ENCODE results near the gene REV3L.
A peak's percentile ranks its signal among the peaks of the same experiment; 100 is the strongest.
"Not testable (repeated sequence)": the region's sequence is repeated elsewhere in the genome, so short reads cannot be mapped to it uniquely, and the experiment has no call there.

REV3L gene

GRCh38 chr6:111478064-111478476 lies 4.9 kb downstream of the REV3L start:
- no peak overlapping the region for H2BK5ac ChIP-seq (ENCODE audit: low read length)
- H2BK120ac ChIP-seq (ENCODE audit: low read depth, low read length), result no peak overlapping the region
- no peak overlapping the region for H3K23ac ChIP-seq (ENCODE audit: low read length)
- H3K4me2 ChIP-seq (ENCODE audit: low read length), result no peak overlapping the region
- no peak overlapping the region for H4K8ac ChIP-seq (ENCODE audit: low read depth, low read length)
- peaks cover 12% of the 10 kb centered on the region for H3K4me1 ChIP-seq (ENCODE audit: control insufficient read depth, low read depth, low read length)
- no peak overlapping the region for H3K4ac ChIP-seq (ENCODE audit: low read depth, low read length)
- H3K18ac ChIP-seq (ENCODE audit: low read length), result no peak overlapping the region
- no peak overlapping the region for H4K5ac ChIP-seq (ENCODE audit: low read length)
- H3K79me1 ChIP-seq (ENCODE audit: low read length), result peaks cover 4% of the 10 kb centered on the region
- WGBS (ENCODE audit: extremely low coverage, insufficient coverage, low lambda C conversion rate), result no CpG with 5 or more reads among the region's 3 CpGs
- H3K9ac ChIP-seq (ENCODE audit: low read length), result no peak overlapping the region
- DNase-seq, result peak; percentile 65
- no peak overlapping the region for H3K4me3 ChIP-seq (ENCODE audit: low read length)
- H3K79me2 ChIP-seq (ENCODE audit: control insufficient read depth, insufficient read depth, low read length), result peaks cover 3% of the 10 kb centered on the region
- H3K56ac ChIP-seq (ENCODE audit: low read length), result no peak overlapping the region
- no peaks in the 10 kb centered on the region for H3K36me3 ChIP-seq (ENCODE audit: control insufficient read depth, insufficient read depth, low read length)
- H3K27me3 ChIP-seq (ENCODE audit: insufficient read depth, low read length, poor library complexity), result peaks cover 2% of the 10 kb centered on the region
- no peak overlapping the region for H3K27ac ChIP-seq (ENCODE audit: low read depth, low read length)
- H2BK15ac ChIP-seq (replicated peaks; ENCODE audit: low read depth), result peak overlapping the region; percentile 85
- H2AK5ac ChIP-seq (ENCODE audit: low read length), result no peak overlapping the region

GRCh38 chr6:111477481-111477938 lies 5.5 kb downstream of the REV3L start:
- no peak overlapping the region for H2BK5ac ChIP-seq (ENCODE audit: low read length)
- H4K5ac ChIP-seq (ENCODE audit: low read length), result no peak overlapping the region
- H2BK15ac ChIP-seq (replicated peaks; ENCODE audit: low read depth), result peak overlapping the region; percentile 85
- H3K56ac ChIP-seq (ENCODE audit: low read length), result no peak overlapping the region
- no peak overlapping the region for H3K4me2 ChIP-seq (ENCODE audit: low read length)
- no peak overlapping the region for H3K4me3 ChIP-seq (ENCODE audit: low read length)
- peaks cover 3% of the 10 kb centered on the region for H3K79me2 ChIP-seq (ENCODE audit: control insufficient read depth, insufficient read depth, low read length)
- H3K23ac ChIP-seq (ENCODE audit: low read length), result no peak overlapping the region
- H3K27ac ChIP-seq (ENCODE audit: low read depth, low read length), result no peak overlapping the region
- H3K79me1 ChIP-seq (ENCODE audit: low read length), result peaks cover 4% of the 10 kb centered on the region
- no peak overlapping the region for H3K18ac ChIP-seq (ENCODE audit: low read length)
- no peak overlapping the region for H4K8ac ChIP-seq (ENCODE audit: low read depth, low read length)
- H2AK5ac ChIP-seq (ENCODE audit: low read length), result no peak overlapping the region
- no peak overlapping the region for H2BK120ac ChIP-seq (ENCODE audit: low read depth, low read length)
- H3K4ac ChIP-seq (ENCODE audit: low read depth, low read length), result no peak overlapping the region
- DNase-seq, result peak; percentile 91
- peaks cover 2% of the 10 kb centered on the region for H3K27me3 ChIP-seq (ENCODE audit: insufficient read depth, low read length, poor library complexity)
- H3K9ac ChIP-seq (ENCODE audit: low read length), result no peak overlapping the region
- WGBS (ENCODE audit: extremely low coverage, insufficient coverage, low lambda C conversion rate), result no CpG with 5 or more reads among the region's 1 CpG
- H3K4me1 ChIP-seq (ENCODE audit: control insufficient read depth, low read depth, low read length), result peaks cover 12% of the 10 kb centered on the region
- H3K36me3 ChIP-seq (ENCODE audit: control insufficient read depth, insufficient read depth, low read length), result no peaks in the 10 kb centered on the region

- WGBS (ENCODE audit: extremely low coverage, insufficient coverage, low lambda C conversion rate), result no CpG with 5 or more reads among the region's 3 CpGs
- not testable (repeated sequence) for H3K79me1 ChIP-seq (ENCODE audit: low read length); H3K4me1 ChIP-seq (ENCODE audit: control insufficient read depth, low read depth, low read length); H4K8ac ChIP-seq (ENCODE audit: low read depth, low read length); H2AK5ac ChIP-seq (ENCODE audit: low read length); H3K4me2 ChIP-seq (ENCODE audit: low read length); H2BK120ac ChIP-seq (ENCODE audit: low read depth, low read length); H2BK5ac ChIP-seq (ENCODE audit: low read length); H3K4me3 ChIP-seq (ENCODE audit: low read length); H2BK15ac ChIP-seq (replicated peaks; ENCODE audit: low read depth); H3K36me3 ChIP-seq (ENCODE audit: control insufficient read depth, insufficient read depth, low read length); H3K18ac ChIP-seq (ENCODE audit: low read length); H3K9ac ChIP-seq (ENCODE audit: low read length); H3K56ac ChIP-seq (ENCODE audit: low read length); H3K23ac ChIP-seq (ENCODE audit: low read length); DNase-seq; H3K27ac ChIP-seq (ENCODE audit: low read depth, low read length); H4K5ac ChIP-seq (ENCODE audit: low read length); H3K27me3 ChIP-seq (ENCODE audit: insufficient read depth, low read length, poor library complexity); H3K79me2 ChIP-seq (ENCODE audit: control insufficient read depth, insufficient read depth, low read length); H3K4ac ChIP-seq (ENCODE audit: low read depth, low read length)
Observed at GRCh38 chr6:111476061-111476460, 7.0 kb downstream of the REV3L start.

GRCh38 chr6:111474771-111475170 lies 8.2 kb downstream of the REV3L start:
- H3K18ac ChIP-seq (ENCODE audit: low read length), result no peak overlapping the region
- no peak overlapping the region for H2BK5ac ChIP-seq (ENCODE audit: low read length)
- H4K8ac ChIP-seq (ENCODE audit: low read depth, low read length), result no peak overlapping the region
- H3K4ac ChIP-seq (ENCODE audit: low read depth, low read length), result no peak overlapping the region
- H3K27me3 ChIP-seq (ENCODE audit: insufficient read depth, low read length, poor library complexity), result no peaks in the 10 kb centered on the region
- no peak overlapping the region for H3K23ac ChIP-seq (ENCODE audit: low read length)
- no peak overlapping the region for H3K9ac ChIP-seq (ENCODE audit: low read length)
- no peak overlapping the region for H3K56ac ChIP-seq (ENCODE audit: low read length)
- no peak overlapping the region for H3K27ac ChIP-seq (ENCODE audit: low read depth, low read length)
- WGBS (ENCODE audit: extremely low coverage, insufficient coverage, low lambda C conversion rate), result no CpG with 5 or more reads among the region's 2 CpGs
- DNase-seq, result no peak
- H3K4me1 ChIP-seq (ENCODE audit: control insufficient read depth, low read depth, low read length), result peaks cover 8% of the 10 kb centered on the region
- peaks cover 4% of the 10 kb centered on the region for H3K79me1 ChIP-seq (ENCODE audit: low read length)
- no peak overlapping the region for H3K4me2 ChIP-seq (ENCODE audit: low read length)
- H2BK15ac ChIP-seq (replicated peaks; ENCODE audit: low read depth), result no peak overlapping the region
- no peak overlapping the region for H4K5ac ChIP-seq (ENCODE audit: low read length)
- no peak overlapping the region for H2AK5ac ChIP-seq (ENCODE audit: low read length)
- no peaks in the 10 kb centered on the region for H3K36me3 ChIP-seq (ENCODE audit: control insufficient read depth, insufficient read depth, low read length)
- H2BK120ac ChIP-seq (ENCODE audit: low read depth, low read length), result no peak overlapping the region
- H3K79me2 ChIP-seq (ENCODE audit: control insufficient read depth, insufficient read depth, low read length), result peaks cover 3% of the 10 kb centered on the region
- H3K4me3 ChIP-seq (ENCODE audit: low read length), result no peak overlapping the region

GRCh38 chr6:111474106-111474505 lies 8.9 kb downstream of the REV3L start:
- Histone ChIP-seq H3K27me3 (ENCODE audit: insufficient read depth, low read length, poor library complexity) (no peaks in the 10 kb centered on the region), H2AK5ac (ENCODE audit: low read length) (no peak overlapping the region), H3K27ac (ENCODE audit: low read depth, low read length) (no peak overlapping the region), H2BK120ac (ENCODE audit: low read depth, low read length) (no peak overlapping the region), H2BK5ac (ENCODE audit: low read length) (no peak overlapping the region), H4K8ac (ENCODE audit: low read depth, low read length) (no peak overlapping the region), H2BK15ac (replicated peaks; ENCODE audit: low read depth) (no peak overlapping the region), H3K4me1 (ENCODE audit: control insufficient read depth, low read depth, low read length) (peaks cover 8% of the 10 kb centered on the region), H3K79me1 (ENCODE audit: low read length) (peaks cover 4% of the 10 kb centered on the region), H4K5ac (ENCODE audit: low read length) (no peak overlapping the region), H3K4me3 (ENCODE audit: low read length) (no peak overlapping the region), H3K79me2 (ENCODE audit: control insufficient read depth, insufficient read depth, low read length) (peaks cover 3% of the 10 kb centered on the region), H3K36me3 (ENCODE audit: control insufficient read depth, insufficient read depth, low read length) (no peaks in the 10 kb centered on the region), H3K9ac (ENCODE audit: low read length) (no peak overlapping the region), H3K18ac (ENCODE audit: low read length) (no peak overlapping the region), H3K4me2 (ENCODE audit: low read length) (no peak overlapping the region), H3K23ac (ENCODE audit: low read length) (no peak overlapping the region), H3K4ac (ENCODE audit: low read depth, low read length) (no peak overlapping the region), H3K56ac (ENCODE audit: low read length) (no peak overlapping the region)
- WGBS (ENCODE audit: extremely low coverage, insufficient coverage, low lambda C conversion rate), result no CpG with 5 or more reads among the region's 4 CpGs
- no peak for DNase-seq

GRCh38 chr6:111472933-111473435 lies 10.0 kb downstream of the REV3L start:
- WGBS (ENCODE audit: extremely low coverage, insufficient coverage, low lambda C conversion rate), result no CpG with 5 or more reads among the region's 2 CpGs
- Histone ChIP-seq H2BK15ac (replicated peaks; ENCODE audit: low read depth) (no peak overlapping the region), H3K4me3 (ENCODE audit: low read length) (no peak overlapping the region), H4K8ac (ENCODE audit: low read depth, low read length) (no peak overlapping the region), H3K18ac (ENCODE audit: low read length) (no peak overlapping the region), H3K27ac (ENCODE audit: low read depth, low read length) (no peak overlapping the region), H3K79me2 (ENCODE audit: control insufficient read depth, insufficient read depth, low read length) (peaks cover 3% of the 10 kb centered on the region), H2BK120ac (ENCODE audit: low read depth, low read length) (no peak overlapping the region), H2BK5ac (ENCODE audit: low read length) (no peak overlapping the region), H3K4me2 (ENCODE audit: low read length) (no peak overlapping the region), H3K4ac (ENCODE audit: low read depth, low read length) (no peak overlapping the region), H3K4me1 (ENCODE audit: control insufficient read depth, low read depth, low read length) (peaks cover 5% of the 10 kb centered on the region), H4K5ac (ENCODE audit: low read length) (no peak overlapping the region), H3K27me3 (ENCODE audit: insufficient read depth, low read length, poor library complexity) (no peaks in the 10 kb centered on the region), H3K9ac (ENCODE audit: low read length) (no peak overlapping the region), H3K56ac (ENCODE audit: low read length) (no peak overlapping the region), H3K79me1 (ENCODE audit: low read length) (peaks cover 4% of the 10 kb centered on the region), H3K23ac (ENCODE audit: low read length) (no peak overlapping the region), H2AK5ac (ENCODE audit: low read length) (no peak overlapping the region), H3K36me3 (ENCODE audit: control insufficient read depth, insufficient read depth, low read length) (no peaks in the 10 kb centered on the region)
- peak; percentile 10 for DNase-seq

Measured in mesendoderm (in vitro differentiated cells).